Liver (tissue), 9 donors: ENCODE results near the gene EEFSEC. TPM values are rescaled to one million over a fixed set of nuclear protein-coding genes. Genes with fewer than 3 reads are reported as not detected.

Experiments
- DNase-seq: peaks from one replicate; pipeline ENCODE4 v3.0.0-alpha.2; 2017; ENCODE audit warnings: low spot score
- H3K27ac ChIP-seq, 2 donors: one replicate each; pipeline ENCODE4 v1.7.0; 2013; ENCODE audit warnings: inconsistent platforms in 2 of 2, low read length in 2 of 2, control low read depth in 1 of 2, low read depth in 1 of 2, mild to moderate bottlenecking in 1 of 2
- H3K27me3 ChIP-seq, 4 donors: one replicate each; pipeline versions ENCODE4 v1.6.1 to v1.7.0; 2013; ENCODE audit warnings: low read length in 3 of 4, inconsistent platforms in 1 of 4, mild to moderate bottlenecking in 1 of 4, moderate library complexity in 1 of 4; ENCODE audit not compliant: control insufficient read depth in 4 of 4, insufficient read depth in 4 of 4
- H3K36me3 ChIP-seq, 4 donors: one replicate each; pipeline versions ENCODE4 v1.6.1 to v1.7.0; 2013; ENCODE audit warnings: low read length in 3 of 4, mild to moderate bottlenecking in 3 of 4, low read depth in 1 of 4, moderate library complexity in 1 of 4; ENCODE audit not compliant: control insufficient read depth in 4 of 4, insufficient read depth in 3 of 4
- H3K4me1 ChIP-seq, 4 donors: one replicate each; pipeline versions ENCODE4 v1.6.1 to v1.7.0; 2013; ENCODE audit warnings: low read length in 3 of 4, mild to moderate bottlenecking in 3 of 4, moderate library complexity in 1 of 4; ENCODE audit not compliant: control insufficient read depth in 4 of 4, insufficient read depth in 4 of 4
- H3K4me3 ChIP-seq, 3 donors: one replicate each; pipeline versions ENCODE4 v1.6.1 to v1.7.0; 2013; ENCODE audit warnings: low read length in 3 of 3, control low read depth in 1 of 3, low read depth in 1 of 3, mild to moderate bottlenecking in 1 of 3
- H3K9ac ChIP-seq, 2 donors: one replicate each; pipeline ENCODE4 v1.7.0; 2013; ENCODE audit warnings: low read length in 2 of 2, mild to moderate bottlenecking in 2 of 2, moderate library complexity in 2 of 2, control low read depth in 1 of 2, low read depth in 1 of 2
- H3K9me3 ChIP-seq, 4 donors: one replicate each; pipeline versions ENCODE4 v1.6.1 to v1.7.0; 2013; ENCODE audit warnings: low read length in 3 of 4; ENCODE audit not compliant: control insufficient read depth in 4 of 4
- ATF3 ChIP-seq: IDR thresholded peaks from 2 replicates; pipeline ENCODE4 v1.6.1; 2016; ENCODE audit warnings: antibody characterized with exemption
- EGR1 ChIP-seq, 2 donors: IDR thresholded peaks; 2 replicates each; pipeline ENCODE4 v1.6.1; 2016 to 2018; ENCODE audit warnings: antibody characterized with exemption in 2 of 2, low read depth in 2 of 2
- FOXA1 ChIP-seq: IDR thresholded peaks from 2 replicates; pipeline ENCODE4 v1.6.1; 2016; ENCODE audit warnings: antibody characterized with exemption
- FOXA2 ChIP-seq: IDR thresholded peaks from 2 replicates; pipeline ENCODE4 v1.6.1; 2016; ENCODE audit warnings: antibody characterized with exemption
- GABPA ChIP-seq, 2 donors: IDR thresholded peaks in 1 of 2; conservative IDR thresholded peaks in 1 of 2; 2 replicates each; pipeline ENCODE4 v1.6.1; 2016; ENCODE audit warnings: antibody characterized with exemption in 2 of 2, mild to moderate bottlenecking in 1 of 2, moderate library complexity in 1 of 2
- HNF4A ChIP-seq, 2 donors: conservative IDR thresholded peaks; 2 replicates each; pipeline ENCODE4 v1.6.1; 2016; ENCODE audit warnings: antibody characterized with exemption in 2 of 2, mild to moderate bottlenecking in 2 of 2
- HNF4G ChIP-seq: IDR thresholded peaks from 2 replicates; pipeline ENCODE4 v1.6.1; 2016; ENCODE audit warnings: antibody characterized with exemption
- JUND ChIP-seq, 2 donors: IDR thresholded peaks; 2 replicates each; pipeline ENCODE4 v1.6.1; 2016; ENCODE audit warnings: antibody characterized with exemption in 2 of 2
- MAX ChIP-seq: IDR thresholded peaks from 2 replicates; pipeline ENCODE4 v1.6.1; 2016; ENCODE audit warnings: antibody characterized with exemption
- NR2F2 ChIP-seq: IDR thresholded peaks from 2 replicates; pipeline ENCODE4 v1.6.1; 2016; ENCODE audit warnings: antibody characterized with exemption
- RXRA ChIP-seq, 2 donors: IDR thresholded peaks; 2 replicates each; pipeline ENCODE4 v1.6.1; 2017 to 2018; ENCODE audit warnings: antibody characterized with exemption in 2 of 2, mild to moderate bottlenecking in 1 of 2
- TAF1 ChIP-seq: conservative IDR thresholded peaks from 2 replicates; pipeline ENCODE4 v1.6.1; 2016; ENCODE audit warnings: antibody characterized with exemption, mild to moderate bottlenecking
- YY1 ChIP-seq: IDR thresholded peaks from 2 replicates; pipeline ENCODE4 v1.6.1; 2016; ENCODE audit warnings: antibody characterized with exemption, mild to moderate bottlenecking
- WGBS: extraction: QIAGEN DNeasy Blood & Tissue Kit; methylation state at CpG from one replicate; pipeline ENCODE4 v1.1.7; 2013; 5-methylcytosine and 5-hydroxymethylcytosine counted together
- polyA plus RNA-seq, 2 donors: library from polyadenylated mRNA; stranded (reverse) in 1 of 2; unstranded in 1 of 2; fragments of 200-250 nt in 1 of 2; fragments of >200 nt in 1 of 2; fragmentation: Nextera tagmentation in 1 of 2; extraction: Ambion mirVana in 1 of 2; gene quantifications; one replicate each; pipeline versions ENCODE4 v1.2.1 to v1.2.3, GENCODE V29; 2013 to 2015
- total RNA-seq, 2 donors: library from RNA; depleted of rRNA; stranded (reverse); fragments of >200 nt; gene quantifications; one replicate each; pipeline ENCODE4 v1.2.3, GENCODE V29; 2014
- TF ChIP-seq, protein P1 (sequence below): IDR thresholded peaks from 2 replicates; pipeline ENCODE4 v1.6.1; 2016; ENCODE audit warnings: antibody characterized with exemption
- TF ChIP-seq, protein P2 (sequence below): IDR thresholded peaks from 2 replicates; pipeline ENCODE4 v1.6.1; 2016; ENCODE audit warnings: antibody characterized with exemption, mild to moderate bottlenecking
- donor health status: healthy.
- donor health status: healthy.
- donor health status: healthy.
- donor health status: healthy.
- donor health status: healthy.

EEFSEC gene
- total and polyA plus RNA-seq, 4 donors: 8.4 to 13.1 (median 10.7) TPM

DNA sequence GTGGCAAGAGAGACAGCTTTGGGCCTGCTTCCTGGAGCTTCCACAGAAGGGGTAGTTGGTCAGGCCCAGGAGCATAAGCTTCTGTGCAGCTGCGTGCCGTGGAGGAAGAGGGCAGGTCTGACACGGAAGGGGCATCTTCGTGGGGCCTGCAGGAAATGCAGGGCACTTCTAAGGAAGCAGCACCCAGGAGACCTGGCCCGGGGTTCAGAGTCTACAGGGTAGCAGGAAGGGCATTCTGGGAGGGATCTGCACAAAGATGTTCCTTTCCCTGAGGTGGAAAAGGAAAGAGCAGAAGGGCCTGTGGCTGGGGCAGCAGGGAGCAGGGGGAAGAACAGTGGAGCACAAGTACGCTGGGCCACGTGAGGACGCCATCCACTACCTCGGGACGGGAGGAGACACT is 228.3 kb downstream of the EEFSEC start:
- 87% methylated on average over 10 of the region's 10 CpGs for WGBS

GRCh38 chr3:128382221-128382807 is 229.0 kb downstream of the EEFSEC start:
- H3K4me3 ChIP-seq: no peak overlapping the region
- peaks cover 20 to 56% (median 50%) of the 10 kb centered on the region in 4 donors for H3K4me1 ChIP-seq
- no peak overlapping the region for H3K27ac ChIP-seq
- H3K36me3 ChIP-seq: no peaks in the 10 kb centered on the region
- TF ChIP-seq RXRA (IDR thresholded peaks at IDR 0.05) (peak in 1 of 2 donors; percentile 27), HNF4G (no peak)
- H3K9ac ChIP-seq: no peak overlapping the region
- no peak for DNase-seq
- WGBS: 38% methylated on average over 14 of the region's 14 CpGs
- H3K9me3 ChIP-seq: no peaks in the 10 kb centered on the region
- H3K27me3 ChIP-seq: no peaks in the 10 kb centered on the region

More for the DNA sequence above, 228.3 kb downstream of the EEFSEC start:
- Histone ChIP-seq H3K36me3 (no peaks in the 10 kb centered on the region), H3K9ac (no peak overlapping the region), H3K4me3 (no peak overlapping the region), H3K27ac (no peak overlapping the region), H3K4me1 (peaks cover 20 to 56% (median 50%) of the 10 kb centered on the region in 4 donors), H3K9me3 (no peaks in the 10 kb centered on the region), H3K27me3 (no peaks in the 10 kb centered on the region)
- TF ChIP-seq HNF4G: no peak
- no peak for TF ChIP-seq FOXA1
- TF ChIP-seq EGR1 (IDR thresholded peaks at IDR 0.05; ENCODE audit: low read depth in 2 of 2): no peak
- TF ChIP-seq JUND (IDR thresholded peaks at IDR 0.05): no peak
- TF ChIP-seq NR2F2: no peak
- TF ChIP-seq, protein P1, sequence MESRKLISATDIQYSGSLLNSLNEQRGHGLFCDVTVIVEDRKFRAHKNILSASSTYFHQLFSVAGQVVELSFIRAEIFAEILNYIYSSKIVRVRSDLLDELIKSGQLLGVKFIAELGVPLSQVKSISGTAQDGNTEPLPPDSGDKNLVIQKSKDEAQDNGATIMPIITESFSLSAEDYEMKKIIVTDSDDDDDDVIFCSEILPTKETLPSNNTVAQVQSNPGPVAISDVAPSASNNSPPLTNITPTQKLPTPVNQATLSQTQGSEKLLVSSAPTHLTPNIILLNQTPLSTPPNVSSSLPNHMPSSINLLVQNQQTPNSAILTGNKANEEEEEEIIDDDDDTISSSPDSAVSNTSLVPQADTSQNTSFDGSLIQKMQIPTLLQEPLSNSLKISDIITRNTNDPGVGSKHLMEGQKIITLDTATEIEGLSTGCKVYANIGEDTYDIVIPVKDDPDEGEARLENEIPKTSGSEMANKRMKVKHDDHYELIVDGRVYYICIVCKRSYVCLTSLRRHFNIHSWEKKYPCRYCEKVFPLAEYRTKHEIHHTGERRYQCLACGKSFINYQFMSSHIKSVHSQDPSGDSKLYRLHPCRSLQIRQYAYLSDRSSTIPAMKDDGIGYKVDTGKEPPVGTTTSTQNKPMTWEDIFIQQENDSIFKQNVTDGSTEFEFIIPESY: no peak
- no peak for TF ChIP-seq TAF1
- no peak for TF ChIP-seq FOXA2
- TF ChIP-seq YY1: no peak
- TF ChIP-seq, protein P2, sequence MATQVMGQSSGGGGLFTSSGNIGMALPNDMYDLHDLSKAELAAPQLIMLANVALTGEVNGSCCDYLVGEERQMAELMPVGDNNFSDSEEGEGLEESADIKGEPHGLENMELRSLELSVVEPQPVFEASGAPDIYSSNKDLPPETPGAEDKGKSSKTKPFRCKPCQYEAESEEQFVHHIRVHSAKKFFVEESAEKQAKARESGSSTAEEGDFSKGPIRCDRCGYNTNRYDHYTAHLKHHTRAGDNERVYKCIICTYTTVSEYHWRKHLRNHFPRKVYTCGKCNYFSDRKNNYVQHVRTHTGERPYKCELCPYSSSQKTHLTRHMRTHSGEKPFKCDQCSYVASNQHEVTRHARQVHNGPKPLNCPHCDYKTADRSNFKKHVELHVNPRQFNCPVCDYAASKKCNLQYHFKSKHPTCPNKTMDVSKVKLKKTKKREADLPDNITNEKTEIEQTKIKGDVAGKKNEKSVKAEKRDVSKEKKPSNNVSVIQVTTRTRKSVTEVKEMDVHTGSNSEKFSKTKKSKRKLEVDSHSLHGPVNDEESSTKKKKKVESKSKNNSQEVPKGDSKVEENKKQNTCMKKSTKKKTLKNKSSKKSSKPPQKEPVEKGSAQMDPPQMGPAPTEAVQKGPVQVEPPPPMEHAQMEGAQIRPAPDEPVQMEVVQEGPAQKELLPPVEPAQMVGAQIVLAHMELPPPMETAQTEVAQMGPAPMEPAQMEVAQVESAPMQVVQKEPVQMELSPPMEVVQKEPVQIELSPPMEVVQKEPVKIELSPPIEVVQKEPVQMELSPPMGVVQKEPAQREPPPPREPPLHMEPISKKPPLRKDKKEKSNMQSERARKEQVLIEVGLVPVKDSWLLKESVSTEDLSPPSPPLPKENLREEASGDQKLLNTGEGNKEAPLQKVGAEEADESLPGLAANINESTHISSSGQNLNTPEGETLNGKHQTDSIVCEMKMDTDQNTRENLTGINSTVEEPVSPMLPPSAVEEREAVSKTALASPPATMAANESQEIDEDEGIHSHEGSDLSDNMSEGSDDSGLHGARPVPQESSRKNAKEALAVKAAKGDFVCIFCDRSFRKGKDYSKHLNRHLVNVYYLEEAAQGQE: no peak
- TF ChIP-seq HNF4A (conservative IDR thresholded peaks at IDR 0.05): no peak
- TF ChIP-seq MAX: no peak
- TF ChIP-seq GABPA (IDR thresholded peaks at IDR 0.05 in 1 of 2, conservative IDR thresholded peaks at IDR 0.05 in 1 of 2): no peak
- no peak for TF ChIP-seq ATF3
- DNase-seq: no peak
